NCI-H82 (cell line): ENCODE results near the gene SH3BP2.

ENCODE experiments used
- DNase-seq: peaks from one replicate; lab custom pipeline; 2025; lab: John Stamatoyannopoulos, UW

The SH3BP2 gene

DNA sequence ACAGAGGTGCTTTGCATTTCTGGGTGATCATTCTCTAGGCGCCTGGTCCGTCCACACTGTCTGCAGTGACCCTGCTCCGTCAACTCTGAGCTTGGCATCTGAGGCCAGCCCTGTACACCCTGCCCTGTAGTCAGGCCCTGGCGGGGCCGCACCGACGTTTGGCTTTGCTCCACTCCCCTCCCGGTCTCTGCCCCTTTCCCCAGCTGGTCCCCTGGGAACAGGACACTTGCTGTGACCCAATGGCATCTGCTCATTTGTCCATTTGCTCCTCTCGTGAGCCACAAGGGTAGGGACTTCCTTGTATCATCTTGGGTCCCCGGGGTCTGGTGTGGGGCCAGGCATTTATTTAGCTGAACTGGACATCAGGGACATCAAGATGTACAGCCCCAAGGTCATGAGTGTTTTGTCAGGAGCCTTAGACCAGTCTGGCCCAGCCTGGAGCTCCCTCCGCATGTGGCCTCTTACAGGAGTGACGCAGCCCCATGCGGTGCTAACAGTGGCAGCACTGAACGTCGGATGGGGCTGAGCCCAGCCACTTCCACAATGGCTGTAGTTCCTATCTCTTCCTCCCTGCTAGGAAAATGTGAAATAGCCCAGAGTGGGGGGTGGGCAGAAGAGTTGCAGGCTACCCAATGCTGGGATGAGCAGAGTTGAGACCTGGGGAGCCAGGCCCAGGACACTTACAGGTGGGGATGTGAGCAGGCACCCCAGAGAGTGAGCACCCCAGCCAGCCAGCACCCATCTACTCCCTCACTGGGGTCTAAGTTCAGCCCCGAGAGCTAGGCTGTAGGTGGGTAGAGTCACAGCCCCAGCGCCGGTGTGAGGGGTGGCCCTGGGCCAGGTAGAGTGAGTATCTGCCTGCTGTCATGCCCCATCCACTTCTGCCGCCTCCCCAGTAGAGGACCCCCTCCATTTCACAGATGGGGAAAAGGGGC, 2.0 kb upstream of the SH3BP2 start:
- DNase-seq = no peak

DNA sequence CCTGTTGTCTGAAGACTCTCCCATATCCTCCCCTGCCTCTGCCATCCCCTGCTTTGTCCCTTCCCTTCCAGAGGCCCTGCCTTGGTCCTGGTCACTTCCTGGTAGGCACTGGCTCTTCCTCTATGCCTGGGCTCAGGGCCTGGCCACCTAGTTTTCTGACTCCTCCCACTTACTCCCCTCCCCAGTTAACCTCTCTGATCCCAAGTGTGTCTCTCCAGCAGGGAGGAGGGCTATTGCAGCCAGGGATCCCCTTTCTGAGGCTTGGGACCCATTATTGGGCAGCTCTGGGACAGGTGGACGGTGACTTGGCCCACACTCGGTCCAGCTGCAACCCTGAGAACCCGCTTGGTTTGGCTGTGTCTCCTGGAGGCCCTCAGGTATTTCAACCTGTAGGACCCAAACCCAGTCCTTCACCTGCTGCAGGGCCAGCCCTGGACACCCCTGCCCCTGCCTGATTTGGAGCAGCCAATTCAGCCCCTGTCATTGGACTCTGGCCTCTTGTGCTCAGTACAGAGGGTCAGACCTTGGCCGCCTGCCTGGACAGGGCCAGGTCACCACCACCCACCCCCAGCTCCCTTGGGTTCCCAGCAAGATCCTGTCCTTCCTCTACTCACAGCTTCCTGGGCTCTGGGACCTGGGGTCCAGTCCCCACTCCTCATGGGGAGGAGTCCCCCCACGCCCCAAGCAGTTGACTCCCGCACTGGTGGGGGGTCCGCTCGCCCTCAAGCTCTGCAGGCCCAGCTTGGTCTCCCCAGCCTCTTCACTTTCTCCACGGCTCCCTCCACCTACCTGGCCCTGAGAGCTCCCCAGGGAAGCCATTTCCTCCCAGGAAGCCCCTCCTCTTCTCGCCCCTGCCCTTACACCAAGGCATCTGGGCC, 1.1 kb upstream of the SH3BP2 start:
- no peak for DNase-seq

DNA sequence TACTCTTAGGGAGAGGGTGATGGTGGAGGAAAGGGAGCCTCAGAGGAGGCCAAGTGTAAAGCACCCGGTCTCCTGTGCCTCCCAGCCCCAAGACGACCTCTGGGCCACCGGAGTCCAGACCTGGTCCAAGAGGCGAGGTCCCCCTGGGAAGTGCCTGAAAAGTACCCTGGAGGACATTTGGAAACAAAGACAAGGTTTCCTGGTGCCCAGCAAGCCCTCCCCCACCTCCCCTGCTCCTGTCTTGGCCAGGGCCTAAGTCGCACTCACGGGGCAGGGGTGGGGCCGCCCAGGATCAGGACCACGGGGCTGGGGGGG, 532 bp upstream of the SH3BP2 start:
- DNase-seq = peak; percentile 10

- DNase-seq = no peak
Measured at GRCh38 chr4:2793586-2794485, 951 bp downstream of the SH3BP2 start.

DNA sequence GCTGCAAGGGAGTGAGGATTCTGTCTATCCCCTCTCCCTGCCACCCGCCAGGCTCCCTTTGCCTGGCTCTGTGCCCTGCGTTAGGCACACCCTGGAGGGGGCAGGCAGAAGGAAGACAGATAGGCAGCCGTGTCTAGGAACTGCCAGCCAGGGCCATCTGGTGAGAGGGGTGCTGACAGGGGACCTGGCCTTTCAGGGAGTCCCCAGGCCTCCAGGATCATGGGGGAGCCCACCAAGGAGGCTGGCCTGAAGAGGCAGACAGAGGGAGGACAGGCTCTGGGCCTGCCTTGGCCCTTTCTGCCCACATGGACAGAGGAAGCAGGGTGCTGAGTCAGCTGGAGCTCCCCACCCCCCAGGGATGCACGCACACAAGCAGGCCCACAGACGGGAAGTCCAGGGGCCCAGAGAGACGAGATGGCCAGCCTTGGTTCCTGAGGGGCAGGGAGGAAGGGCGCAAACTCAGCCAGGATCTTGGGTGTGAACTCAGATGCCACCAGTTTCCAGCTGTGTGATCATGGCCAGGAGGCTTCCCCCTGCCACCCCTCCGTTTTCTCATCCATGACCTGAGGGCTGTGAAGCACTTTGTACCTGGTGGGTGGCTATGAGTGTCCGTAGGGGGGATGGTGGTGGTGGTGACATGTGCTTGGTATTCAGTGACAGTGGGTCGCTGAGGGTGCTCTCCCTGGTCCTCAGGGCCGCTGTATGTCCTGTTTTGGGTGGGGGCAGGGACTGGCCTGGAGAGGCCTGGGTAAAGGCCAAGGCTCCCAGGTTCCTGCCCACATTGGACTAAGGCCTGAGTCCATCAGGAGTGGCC, 1.8 kb downstream of the SH3BP2 start:
- DNase-seq = no peak

DNA sequence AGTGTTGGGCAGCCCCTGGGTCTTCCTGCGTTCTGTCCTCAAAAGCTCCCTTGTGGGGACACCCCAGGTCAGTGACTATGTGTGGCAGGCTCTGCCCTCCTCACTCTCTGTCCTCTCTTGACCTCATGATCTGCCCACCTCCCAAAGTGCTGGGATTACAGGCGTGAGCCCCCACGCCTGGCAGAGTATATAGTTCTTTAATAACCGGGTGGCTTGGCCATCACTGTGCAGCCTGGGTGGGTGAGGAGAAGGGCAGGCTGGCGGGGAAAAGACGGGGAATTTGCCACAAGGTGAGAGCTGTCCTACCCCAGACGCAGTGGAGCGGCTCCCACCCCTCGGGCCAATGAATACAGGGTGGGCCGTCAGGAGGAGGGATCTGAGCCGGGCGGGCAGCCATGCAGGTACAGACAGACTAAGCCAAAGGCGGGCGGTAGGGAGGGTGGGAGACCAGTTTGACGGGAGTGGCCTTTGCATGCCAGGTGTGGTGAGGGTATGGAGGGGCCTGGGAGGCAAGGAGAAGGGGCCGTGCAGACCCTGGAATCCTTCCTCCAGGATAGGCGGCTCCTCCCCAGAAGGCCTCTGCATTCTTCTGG, 2.5 kb downstream of the SH3BP2 start:
- DNase-seq = no peak

GRCh38 chr4:2795893-2796848, 3.3 kb downstream of the SH3BP2 start:
- no peak for DNase-seq

GRCh38 chr4:2796849-2797544, 4.1 kb downstream of the SH3BP2 start:
- DNase-seq = no peak

DNA sequence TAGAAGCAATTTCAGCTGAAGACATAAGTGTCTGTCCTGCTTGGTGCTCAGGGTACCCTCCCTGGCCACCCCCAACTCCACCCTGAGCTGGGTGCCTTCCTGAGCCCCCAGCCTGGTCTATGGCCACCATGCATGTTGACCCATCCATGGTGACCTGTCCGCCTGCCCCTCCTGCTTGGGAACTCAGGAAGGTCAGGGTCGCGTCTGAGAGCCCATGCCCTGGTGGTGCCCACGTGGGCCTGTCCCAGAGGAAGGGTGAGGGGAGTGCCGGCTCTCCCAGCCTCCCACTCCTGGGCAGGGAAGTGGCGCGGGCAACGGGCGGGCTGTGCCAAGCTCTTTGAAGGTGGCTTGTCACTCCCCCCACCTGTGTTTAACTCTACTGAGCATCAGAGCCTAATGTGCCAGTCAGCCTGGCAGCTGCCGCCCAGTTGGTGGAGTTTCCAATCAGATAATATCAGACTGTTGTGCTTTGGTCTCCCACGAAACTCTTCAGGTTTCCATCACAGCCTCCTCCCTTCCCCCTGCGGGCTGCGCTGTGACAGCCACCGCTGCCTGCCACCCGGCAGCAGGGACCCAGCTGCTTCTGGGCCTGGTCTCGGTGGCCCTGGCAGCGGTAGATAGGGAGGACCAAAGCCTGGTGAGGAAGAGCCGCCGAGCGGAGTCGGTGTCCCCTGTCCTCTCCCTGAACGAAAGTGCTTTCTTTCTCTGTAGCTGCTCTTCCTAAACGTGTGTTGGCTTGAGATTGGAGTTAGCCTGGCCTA, 4.8 kb downstream of the SH3BP2 start:
- DNase-seq = no peak

DNA sequence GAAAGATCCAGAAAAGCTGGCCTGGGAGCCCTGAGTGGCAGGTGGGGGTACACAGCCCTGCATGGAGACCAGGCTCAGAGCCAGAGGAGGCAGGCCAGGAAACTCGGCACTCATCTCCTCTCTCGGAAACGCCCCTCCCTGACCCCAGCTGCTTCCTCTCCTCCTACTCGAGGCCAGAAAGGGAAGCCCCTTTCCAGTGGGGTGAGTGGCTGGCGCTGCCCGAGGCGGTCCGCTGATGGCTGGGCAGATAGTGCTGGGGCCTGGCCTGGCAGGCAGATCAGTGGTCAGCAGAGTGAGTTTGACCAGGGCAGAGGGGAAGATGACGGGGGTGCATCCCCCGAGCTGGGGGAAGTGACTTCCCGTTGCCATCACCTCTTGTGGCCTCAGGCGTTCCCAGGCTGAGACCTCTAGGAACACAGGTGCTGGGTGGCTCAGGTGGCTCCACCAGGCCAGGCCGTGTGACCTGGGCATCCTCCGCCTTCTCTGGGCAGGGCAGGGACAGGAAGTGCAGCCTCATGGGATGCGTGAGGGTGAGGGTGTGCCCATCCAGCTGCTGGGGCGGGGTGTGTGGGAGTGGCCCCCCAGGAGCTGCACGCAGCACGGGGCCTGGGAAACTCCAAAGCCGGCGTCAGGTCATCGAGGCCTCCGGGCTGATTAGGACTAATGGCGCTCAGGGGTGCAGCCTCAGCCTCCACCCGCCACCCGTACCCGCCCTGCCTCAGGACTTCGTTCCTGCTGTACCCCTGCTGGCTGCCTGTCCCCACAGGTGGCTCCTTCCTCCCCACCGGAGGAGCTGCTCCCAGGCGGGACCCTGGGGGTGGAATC, 5.7 kb downstream of the SH3BP2 start:
- peak; percentile 10 for DNase-seq

- no peak for DNase-seq
Measured at GRCh38 chr4:2799224-2799911, 6.5 kb downstream of the SH3BP2 start.

DNA sequence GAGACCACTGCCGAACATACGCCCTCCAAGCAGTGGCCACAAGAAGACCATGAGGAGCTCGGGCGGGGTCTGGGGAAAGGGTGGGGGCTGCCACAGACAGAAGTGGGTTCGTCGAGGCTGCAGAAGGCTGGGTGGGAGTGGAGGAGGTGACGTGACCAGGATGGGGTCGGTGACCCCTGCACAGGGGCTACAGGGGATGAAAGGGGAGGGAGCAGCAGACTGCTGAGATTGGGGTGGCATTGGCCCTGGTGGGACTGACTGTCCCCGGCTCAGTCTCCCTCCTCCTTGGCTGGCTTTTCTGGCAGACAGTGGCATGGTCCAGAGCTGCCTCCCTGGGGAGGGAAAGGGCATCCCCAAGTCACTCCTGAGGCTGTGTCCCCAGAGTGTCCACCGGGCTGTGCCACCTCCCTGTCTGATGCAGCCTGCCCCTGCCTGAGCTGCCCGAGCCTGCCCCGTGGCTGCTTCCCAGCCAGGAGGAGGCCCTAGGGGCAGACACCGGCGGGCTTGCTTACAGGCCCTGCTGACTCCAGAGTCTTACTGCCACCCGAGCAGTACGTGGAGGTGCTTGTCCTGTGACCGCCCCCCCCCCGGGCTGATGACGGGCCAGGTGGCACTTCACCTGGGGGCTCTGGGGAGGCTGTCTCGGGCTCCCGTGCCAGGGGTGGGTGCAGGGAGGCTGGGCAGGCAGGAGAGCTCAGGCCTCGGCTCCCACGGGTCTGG, 7.2 kb downstream of the SH3BP2 start:
- no peak for DNase-seq

GRCh38 chr4:2800691-2801596, 8.1 kb downstream of the SH3BP2 start:
- no peak for DNase-seq

GRCh38 chr4:2802618-2803531, 10.0 kb downstream of the SH3BP2 start:
- DNase-seq = no peak
